Adrenal gland (tissue), 12 donors: ENCODE measurements around the gene POLR1A. TPM values are rescaled to one million over a fixed set of nuclear protein-coding genes. Genes with fewer than 3 reads are reported as not detected.

Experiments
- DNase-seq, 7 donors: peaks; one replicate each; pipeline ENCODE4 v3.0.0-alpha.2; 2019 to 2020
- H3K27ac ChIP-seq, 5 donors: fragments of 200-600 bp; sonication (generic) in 4 of 5; 1 replicate in 3 of 5; 2 replicates in 2 of 5; pipeline versions ENCODE4 v1.5.1 to v1.8.0; 2016 to 2020; ENCODE audit warnings: mild to moderate bottlenecking in 1 of 5
- H3K27me3 ChIP-seq: fragments of 200-600 bp; 2 replicates; pipeline ENCODE4 v1.8.0; 2021
- H3K36me3 ChIP-seq, 2 donors: fragments of 200-600 bp; replicated peaks in 1 of 2; 1 replicate in 1 of 2; 2 replicates in 1 of 2; pipeline versions ENCODE4 v1.5.1 to v1.8.0; 2018 to 2022
- H3K4me1 ChIP-seq, 2 donors: fragments of 200-600 bp; replicated peaks in 1 of 2; 1 replicate in 1 of 2; 2 replicates in 1 of 2; pipeline versions ENCODE4 v1.5.1 to v1.8.0; 2018 to 2021
- H3K4me3 ChIP-seq, 4 donors: fragments of 200-600 bp; sonication (generic) in 3 of 4; one replicate each; pipeline ENCODE4 v1.5.1; 2016 to 2018
- H3K9me3 ChIP-seq, 3 donors: fragments of 200-600 bp; sonication (generic) in 1 of 3; replicated peaks in 1 of 3; 1 replicate in 2 of 3; 2 replicates in 1 of 3; pipeline versions ENCODE4 v1.5.1 to v1.8.0; 2016 to 2021
- CTCF ChIP-seq, 6 experiments: fragments of 450-650 bp in 4 of 6; fragments of 200-600 bp in 2 of 6; sonication (generic) in 1 of 6; IDR thresholded peaks; 1 replicate in 5 of 6; 2 replicates in 1 of 6; pipeline versions ENCODE4 v1.5.1 to v1.8.0; 2016 to 2021; ENCODE audit warnings: antibody characterized with exemption in 6 of 6, mild to moderate bottlenecking in 2 of 6, moderate library complexity in 1 of 6
- POLR2A ChIP-seq, 2 donors: fragments of 450-650 bp; IDR thresholded peaks; one replicate each; pipeline ENCODE4 v1.6.1; 2017; ENCODE audit warnings: antibody characterized with exemption in 2 of 2, mild to moderate bottlenecking in 2 of 2, moderate library complexity in 1 of 2
- whole genome bisulfite sequencing, 4 donors: extraction: QIAGEN DNeasy Blood & Tissue Kit in 2 of 4; methylation state at CpG; one replicate each; pipeline versions ENCODE4 v1.1.5 to v1.1.7; 2013 to 2017; 5-methylcytosine and 5-hydroxymethylcytosine counted together
- intact Hi-C, 2 donors: fragments of 100-400 bp; cut with DNase I; formaldehyde crosslinking; loops; one replicate each; pipeline versions ENCODE4 v1.14.1 to v1.15.0; 2022 to 2023
- polyA plus RNA-seq, 3 donors: library from polyadenylated mRNA; stranded (reverse); fragments of 200-250 nt in 2 of 3; fragments of 350-450 nt in 1 of 3; fragmentation: Illumina TruSeq in 1 of 3; extraction: RNeasy Lipid Tissue Mini Kit (QIAGEN cat#74804) in 1 of 3; gene quantifications; one replicate each; pipeline ENCODE4 v1.2.3, GENCODE V29; 2013 to 2014
- small RNA-seq, 2 donors: library from RNA; depleted of rRNA; stranded (forward); fragments of <200 nt; gene quantifications; one replicate each; pipeline ENCODE3, GENCODE V24; 2016
- total RNA-seq, 9 donors: library from RNA; depleted of rRNA in 4 of 9; stranded (reverse); fragments of >200 nt in 4 of 9; fragments of 120-200 nt in 1 of 9; fragmentation: NEBNext Ultra II Directional in 1 of 9; extraction: Animal tissue kit (Norgen Biotek cat#: 25700) in 1 of 9; gene quantifications; one replicate each; pipeline versions ENCODE4 v1.1.0 to v1.2.4, GENCODE V29; 2013 to 2023
- donor health status: healthy with polysubstance abuse.
- donor health status: Bipolar disorder and iron deficiency.
- donor health status: DM: yes; HTN: yes; CAD: no.
- donor health status: DM: no; HTN: no; CAD: no.
- donor health status: DM: no; HTN: no; CAD: no.
- donor health status: DM: yes; HTN: yes; CAD: no.

The POLR1A gene
- total and polyA plus RNA-seq, 12 donors = 4.6 to 50.1 (median 26.2) TPM

GRCh38 chr2:85974390-85974789 is 131.3 kb downstream of the POLR1A start:
- no peaks in the 10 kb centered on the region for H3K27me3 ChIP-seq
- TF ChIP-seq CTCF (IDR thresholded peaks at IDR 0.05) = no peak
- no peak for TF ChIP-seq POLR2A (IDR thresholded peaks at IDR 0.05)

GRCh38 chr2:85972355-85972754 is 133.3 kb downstream of the POLR1A start:
- no peaks in the 10 kb centered on the region for H3K4me1 ChIP-seq
- DNase-seq = no peak
- 70 to 93% (median 80%) methylated on average over 1 of the region's 1 CpG for whole genome bisulfite sequencing, 4 donors
- no peaks in the 10 kb centered on the region for H3K27me3 ChIP-seq
- no peaks in the 10 kb centered on the region for H3K36me3 ChIP-seq
- H3K27ac ChIP-seq = no peak overlapping the region
- no peak overlapping the region for H3K4me3 ChIP-seq
- intact Hi-C loops = no loop called here
- H3K9me3 ChIP-seq = no peaks in the 10 kb centered on the region
- TF ChIP-seq CTCF (IDR thresholded peaks at IDR 0.05) (no peak), POLR2A (IDR thresholded peaks at IDR 0.05) (no peak)

More at GRCh38 chr2:85974390-85974789, 131.3 kb downstream of the POLR1A start:
- WGBS, 4 donors = 53 to 78% (median 66%) methylated on average over 1 of the region's 1 CpG
- no peaks in the 10 kb centered on the region for H3K36me3 ChIP-seq
- H3K4me3 ChIP-seq = no peak overlapping the region
- no peaks in the 10 kb centered on the region for H3K9me3 ChIP-seq
- H3K27ac ChIP-seq = no peak overlapping the region
- intact Hi-C loops = no loop called here
- peaks cover 0 to 10% of the 10 kb centered on the region in 2 donors for H3K4me1 ChIP-seq
- peak in 1 of 7 donors; percentile 34 for DNase-seq

- Histone ChIP-seq H3K27ac (no peak overlapping the region), H3K27me3 (no peaks in the 10 kb centered on the region), H3K36me3 (no peaks in the 10 kb centered on the region), H3K4me1 (no peaks in the 10 kb centered on the region), H3K9me3 (no peaks in the 10 kb centered on the region), H3K4me3 (no peak overlapping the region)
- intact Hi-C loops = no loop called here
- TF ChIP-seq CTCF (IDR thresholded peaks at IDR 0.05) (no peak), POLR2A (IDR thresholded peaks at IDR 0.05) (no peak)
- DNase-seq = no peak
Observed at GRCh38 chr2:85971366-85971765, 134.3 kb downstream of the POLR1A start.

Small RNA genes lying within 50 kb of the gene (small RNA-seq; reads per million reads assigned to genes)
- 5,451 to 10,709 reads per million in 2 donors for gene SNORD94

Other genes with a start within 250 kb of the POLR1A start
- 100 to 1,000 TPM in 4 of 9 donors, 10 to 100 TPM in 5; 25.6 to 172 (median 89.2) TPM for gene ST3GAL5, start 216.9 kb downstream of the POLR1A start, total RNA-seq
- gene ST3GAL5, start 216.9 kb downstream of the POLR1A start, polyA plus RNA-seq = 10 to 100 TPM; 79.2 to 96.4 (median 79.7) TPM
- 100 to 1,000 TPM in 6 of 9 donors, 10 to 100 TPM in 3; 41.7 to 332 (median 116) TPM for gene PTCD3, start 349 bp upstream of the POLR1A start, total RNA-seq
- gene PTCD3, start 349 bp upstream of the POLR1A start, polyA plus RNA-seq = 100 to 1,000 TPM in 1 of 3 donors, 10 to 100 TPM in 2; 34.8 to 120 (median 47.4) TPM
- gene IMMT, start 89.6 kb upstream of the POLR1A start, total RNA-seq = 100 to 1,000 TPM in 7 of 9 donors, 10 to 100 TPM in 2; 94.6 to 196 (median 137) TPM
- 100 to 1,000 TPM in 1 of 3 donors, 10 to 100 TPM in 2; 32.2 to 192 (median 41.4) TPM for gene IMMT, start 89.6 kb upstream of the POLR1A start, polyA plus RNA-seq
- 10 to 100 TPM; 33.3 to 67.2 (median 42.0) TPM for gene MRPL35, start 93.6 kb upstream of the POLR1A start, total RNA-seq
- 100 to 1,000 TPM in 1 of 3 donors, 10 to 100 TPM in 2; 27.6 to 104 (median 32.9) TPM for gene MRPL35, start 93.6 kb upstream of the POLR1A start, polyA plus RNA-seq
- 1 to 10 TPM in 8 of 9 donors, under 1 TPM in 1; 0.36 to 9.3 (median 4.0) TPM for gene REEP1, start 231.7 kb upstream of the POLR1A start, total RNA-seq
- gene REEP1, start 231.7 kb upstream of the POLR1A start, polyA plus RNA-seq = 1 to 10 TPM; 1.7 to 4.9 (median 2.1) TPM